ENCODE data around the gene FOXRED1.
"Not testable (repeated sequence)": the region's sequence is repeated elsewhere in the genome, so short reads cannot be mapped to it uniquely, and the experiment has no call there.

Gene FOXRED1

GRCh38 chr11:126246636-126247035 is 22.3 kb upstream of the FOXRED1 start:
- no peaks in the 10 kb centered on the region for H3K4me1 ChIP-seq (ENCODE audit: low read length)
- no peak overlapping the region for H3K4me3 ChIP-seq (ENCODE audit: low read length)
- H3K27ac ChIP-seq (ENCODE audit: low read length): no peak overlapping the region
- no peaks in the 10 kb centered on the region for H3K79me2 ChIP-seq (ENCODE audit: low read length)
- DNase-seq: no peak
- no peaks in the 10 kb centered on the region for H3K9me3 ChIP-seq (replicated peaks; ENCODE audit: insufficient read depth, low read length)
- TF ChIP-seq CTCF (IDR thresholded peaks at IDR 0.05; ENCODE audit: low read length): no peak
- no peak for TF ChIP-seq EZH2phosphoT487 (IDR thresholded peaks at IDR 0.05; ENCODE audit: low read length)
- no peak for TF ChIP-seq EZH2 (optimal IDR thresholded peaks at IDR 0.05; ENCODE audit: low read depth, low read length)
- H4K20me1 ChIP-seq (ENCODE audit: insufficient read depth, low read length): no peaks in the 10 kb centered on the region
- H3F3A ChIP-seq (ENCODE audit: insufficient read depth, low read length): no peaks in the 10 kb centered on the region
- H3K36me3 ChIP-seq (replicated peaks; ENCODE audit: insufficient read depth, low read length): peaks cover 5% of the 10 kb centered on the region; the same call in 1 of the 2 replicates
- no peaks in the 10 kb centered on the region for H3K27me3 ChIP-seq (replicated peaks; ENCODE audit: insufficient read depth, low read length)
- H2AFZ ChIP-seq (ENCODE audit: low read length): no peak overlapping the region
- no peaks in the 10 kb centered on the region for H3K9me2 ChIP-seq (replicated peaks; ENCODE audit: insufficient read depth, low read length)
- H3K9ac ChIP-seq (ENCODE audit: low read length): no peak overlapping the region
- H3K4me2 ChIP-seq (ENCODE audit: low read depth, low read length): no peak overlapping the region

GRCh38 chr11:126253265-126253664 is 15.7 kb upstream of the FOXRED1 start:
- no peaks in the 10 kb centered on the region for H4K20me1 ChIP-seq (ENCODE audit: insufficient read depth, low read length)
- no peaks in the 10 kb centered on the region for H3F3A ChIP-seq (ENCODE audit: insufficient read depth, low read length)
- no peaks in the 10 kb centered on the region for H3K9me2 ChIP-seq (replicated peaks; ENCODE audit: insufficient read depth, low read length)
- no peak overlapping the region for H3K27ac ChIP-seq (ENCODE audit: low read length)
- no peak overlapping the region for H3K4me2 ChIP-seq (ENCODE audit: low read depth, low read length)
- no peak overlapping the region for H3K9ac ChIP-seq (ENCODE audit: low read length)
- no peaks in the 10 kb centered on the region for H3K27me3 ChIP-seq (replicated peaks; ENCODE audit: insufficient read depth, low read length)
- TF ChIP-seq CTCF (IDR thresholded peaks at IDR 0.05; ENCODE audit: low read length): no peak
- no peak for TF ChIP-seq EZH2phosphoT487 (IDR thresholded peaks at IDR 0.05; ENCODE audit: low read length)
- H2AFZ ChIP-seq (ENCODE audit: low read length): no peak overlapping the region
- H3K36me3 ChIP-seq (replicated peaks; ENCODE audit: insufficient read depth, low read length): peaks cover 5% of the 10 kb centered on the region; the same call in 1 of the 2 replicates
- no peaks in the 10 kb centered on the region for H3K9me3 ChIP-seq (replicated peaks; ENCODE audit: insufficient read depth, low read length)
- no peaks in the 10 kb centered on the region for H3K4me1 ChIP-seq (ENCODE audit: low read length)
- H3K79me2 ChIP-seq (ENCODE audit: low read length): no peaks in the 10 kb centered on the region
- no peak overlapping the region for H3K4me3 ChIP-seq (ENCODE audit: low read length)
- DNase-seq: no peak

- TF ChIP-seq CTCF (IDR thresholded peaks at IDR 0.05; ENCODE audit: low read length) (no peak), EZH2phosphoT487 (IDR thresholded peaks at IDR 0.05; ENCODE audit: low read length) (no peak), EZH2 (optimal IDR thresholded peaks at IDR 0.05; ENCODE audit: low read depth, low read length) (no peak)
- Histone ChIP-seq H3K4me3 (ENCODE audit: low read length) (no peak overlapping the region), H3K36me3 (replicated peaks; ENCODE audit: insufficient read depth, low read length) (0 out of 2 replicates have a peak, but pooled peaks cover 5% of the 10 kb centered on the region), H3K27ac (ENCODE audit: low read length) (no peak overlapping the region), H3K9me3 (replicated peaks; ENCODE audit: insufficient read depth, low read length) (no peaks in the 10 kb centered on the region), H3F3A (ENCODE audit: insufficient read depth, low read length) (no peaks in the 10 kb centered on the region), H3K9me2 (replicated peaks; ENCODE audit: insufficient read depth, low read length) (no peaks in the 10 kb centered on the region), H3K9ac (ENCODE audit: low read length) (no peak overlapping the region), H3K27me3 (replicated peaks; ENCODE audit: insufficient read depth, low read length) (no peaks in the 10 kb centered on the region), H3K79me2 (ENCODE audit: low read length) (no peaks in the 10 kb centered on the region), H2AFZ (ENCODE audit: low read length) (no peak overlapping the region), H3K4me2 (ENCODE audit: low read depth, low read length) (no peak overlapping the region), H3K4me1 (ENCODE audit: low read length) (no peaks in the 10 kb centered on the region), H4K20me1 (ENCODE audit: insufficient read depth, low read length) (no peaks in the 10 kb centered on the region)
- DNase-seq: no peak
These were observed 14.1 kb upstream of the FOXRED1 start for GRCh38 chr11:126254819-126255218.

- H3K4me2 ChIP-seq (ENCODE audit: low read depth, low read length); H2AFZ ChIP-seq (ENCODE audit: low read length); H3K4me3 ChIP-seq (ENCODE audit: low read length); H3K27ac ChIP-seq (ENCODE audit: low read length); H3K4me1 ChIP-seq (ENCODE audit: low read length); H3K79me2 ChIP-seq (ENCODE audit: low read length); DNase-seq; H3K9me3 ChIP-seq (replicated peaks; ENCODE audit: insufficient read depth, low read length); H3F3A ChIP-seq (ENCODE audit: insufficient read depth, low read length); H3K27me3 ChIP-seq (replicated peaks; ENCODE audit: insufficient read depth, low read length); H3K9me2 ChIP-seq (replicated peaks; ENCODE audit: insufficient read depth, low read length); H4K20me1 ChIP-seq (ENCODE audit: insufficient read depth, low read length); H3K36me3 ChIP-seq (replicated peaks; ENCODE audit: insufficient read depth, low read length); H3K9ac ChIP-seq (ENCODE audit: low read length): not testable (repeated sequence)
These were observed 13.4 kb upstream of the FOXRED1 start for GRCh38 chr11:126255507-126255906.

Data from MM.1S (cell line).